Measurements from ENCODE around the gene DSG3.

DNA sequence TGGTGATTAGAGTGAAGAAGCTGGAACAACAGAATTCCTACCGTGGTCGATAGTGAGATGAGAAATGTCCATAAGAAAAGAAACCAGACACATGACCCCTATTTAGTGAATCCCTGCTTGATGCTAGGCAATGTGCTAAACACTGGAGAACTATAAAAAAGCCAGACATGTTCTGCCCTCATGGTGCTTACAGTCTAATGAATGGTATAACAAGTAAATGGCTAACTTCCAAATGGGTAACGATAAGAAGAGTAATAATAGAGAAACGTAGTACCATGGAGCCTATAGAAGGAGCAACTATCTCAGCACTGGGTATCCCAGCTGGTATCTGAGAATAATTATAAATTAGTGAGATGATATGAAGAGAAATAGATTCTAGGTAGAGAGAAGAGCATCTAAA is 55.5 kb downstream of the DSG3 start:
- TF ChIP-seq, protein P1, sequence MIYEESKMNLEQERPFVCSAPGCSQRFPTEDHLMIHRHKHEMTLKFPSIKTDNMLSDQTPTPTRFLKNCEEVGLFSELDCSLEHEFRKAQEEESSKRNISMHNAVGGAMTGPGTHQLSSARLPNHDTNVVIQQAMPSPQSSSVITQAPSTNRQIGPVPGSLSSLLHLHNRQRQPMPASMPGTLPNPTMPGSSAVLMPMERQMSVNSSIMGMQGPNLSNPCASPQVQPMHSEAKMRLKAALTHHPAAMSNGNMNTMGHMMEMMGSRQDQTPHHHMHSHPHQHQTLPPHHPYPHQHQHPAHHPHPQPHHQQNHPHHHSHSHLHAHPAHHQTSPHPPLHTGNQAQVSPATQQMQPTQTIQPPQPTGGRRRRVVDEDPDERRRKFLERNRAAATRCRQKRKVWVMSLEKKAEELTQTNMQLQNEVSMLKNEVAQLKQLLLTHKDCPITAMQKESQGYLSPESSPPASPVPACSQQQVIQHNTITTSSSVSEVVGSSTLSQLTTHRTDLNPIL (CRISPR knock-in tag; IDR thresholded peaks at IDR 0.05; ENCODE audit: low read depth): no peak
- TF ChIP-seq ZFP30 (CRISPR knock-in tag; IDR thresholded peaks at IDR 0.05) (no peak), PPARA (CRISPR knock-in tag; IDR thresholded peaks at IDR 0.05; ENCODE audit: borderline replicate concordance) (no peak), ZNF8 (CRISPR knock-in tag; IDR thresholded peaks at IDR 0.05) (no peak), RARB (CRISPR knock-in tag; IDR thresholded peaks at IDR 0.05) (no peak), ZC3H10 (CRISPR knock-in tag; IDR thresholded peaks at IDR 0.05) (no peak), OSR1 (CRISPR knock-in tag; IDR thresholded peaks at IDR 0.05) (no peak), ISL1 (CRISPR knock-in tag; IDR thresholded peaks at IDR 0.05) (no peak)
- TF ChIP-seq, protein P2, sequence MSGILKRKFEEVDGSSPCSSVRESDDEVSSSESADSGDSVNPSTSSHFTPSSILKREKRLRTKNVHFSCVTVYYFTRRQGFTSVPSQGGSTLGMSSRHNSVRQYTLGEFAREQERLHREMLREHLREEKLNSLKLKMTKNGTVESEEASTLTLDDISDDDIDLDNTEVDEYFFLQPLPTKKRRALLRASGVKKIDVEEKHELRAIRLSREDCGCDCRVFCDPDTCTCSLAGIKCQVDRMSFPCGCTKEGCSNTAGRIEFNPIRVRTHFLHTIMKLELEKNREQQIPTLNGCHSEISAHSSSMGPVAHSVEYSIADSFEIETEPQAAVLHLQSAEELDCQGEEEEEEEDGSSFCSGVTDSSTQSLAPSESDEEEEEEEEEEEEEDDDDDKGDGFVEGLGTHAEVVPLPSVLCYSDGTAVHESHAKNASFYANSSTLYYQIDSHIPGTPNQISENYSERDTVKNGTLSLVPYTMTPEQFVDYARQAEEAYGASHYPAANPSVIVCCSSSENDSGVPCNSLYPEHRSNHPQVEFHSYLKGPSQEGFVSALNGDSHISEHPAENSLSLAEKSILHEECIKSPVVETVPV (CRISPR knock-in tag; IDR thresholded peaks at IDR 0.05): no peak
- TF ChIP-seq, protein P3, sequence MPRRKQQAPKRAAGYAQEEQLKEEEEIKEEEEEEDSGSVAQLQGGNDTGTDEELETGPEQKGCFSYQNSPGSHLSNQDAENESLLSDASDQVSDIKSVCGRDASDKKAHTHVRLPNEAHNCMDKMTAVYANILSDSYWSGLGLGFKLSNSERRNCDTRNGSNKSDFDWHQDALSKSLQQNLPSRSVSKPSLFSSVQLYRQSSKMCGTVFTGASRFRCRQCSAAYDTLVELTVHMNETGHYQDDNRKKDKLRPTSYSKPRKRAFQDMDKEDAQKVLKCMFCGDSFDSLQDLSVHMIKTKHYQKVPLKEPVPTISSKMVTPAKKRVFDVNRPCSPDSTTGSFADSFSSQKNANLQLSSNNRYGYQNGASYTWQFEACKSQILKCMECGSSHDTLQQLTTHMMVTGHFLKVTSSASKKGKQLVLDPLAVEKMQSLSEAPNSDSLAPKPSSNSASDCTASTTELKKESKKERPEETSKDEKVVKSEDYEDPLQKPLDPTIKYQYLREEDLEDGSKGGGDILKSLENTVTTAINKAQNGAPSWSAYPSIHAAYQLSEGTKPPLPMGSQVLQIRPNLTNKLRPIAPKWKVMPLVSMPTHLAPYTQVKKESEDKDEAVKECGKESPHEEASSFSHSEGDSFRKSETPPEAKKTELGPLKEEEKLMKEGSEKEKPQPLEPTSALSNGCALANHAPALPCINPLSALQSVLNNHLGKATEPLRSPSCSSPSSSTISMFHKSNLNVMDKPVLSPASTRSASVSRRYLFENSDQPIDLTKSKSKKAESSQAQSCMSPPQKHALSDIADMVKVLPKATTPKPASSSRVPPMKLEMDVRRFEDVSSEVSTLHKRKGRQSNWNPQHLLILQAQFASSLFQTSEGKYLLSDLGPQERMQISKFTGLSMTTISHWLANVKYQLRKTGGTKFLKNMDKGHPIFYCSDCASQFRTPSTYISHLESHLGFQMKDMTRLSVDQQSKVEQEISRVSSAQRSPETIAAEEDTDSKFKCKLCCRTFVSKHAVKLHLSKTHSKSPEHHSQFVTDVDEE (CRISPR knock-in tag; IDR thresholded peaks at IDR 0.05): no peak

Measured in SK-N-SH treated with all-trans-retinoic acid at 6 μM for 48 hours (cell line).